ENCODE measurements around the gene CCDC7. TPM values are rescaled to one million over a fixed set of nuclear protein-coding genes. Genes with fewer than 3 reads are reported as not detected.

The CCDC7 gene
- total RNA-seq, 1 donor from 2014 or later = 24.7 TPM

DNA sequence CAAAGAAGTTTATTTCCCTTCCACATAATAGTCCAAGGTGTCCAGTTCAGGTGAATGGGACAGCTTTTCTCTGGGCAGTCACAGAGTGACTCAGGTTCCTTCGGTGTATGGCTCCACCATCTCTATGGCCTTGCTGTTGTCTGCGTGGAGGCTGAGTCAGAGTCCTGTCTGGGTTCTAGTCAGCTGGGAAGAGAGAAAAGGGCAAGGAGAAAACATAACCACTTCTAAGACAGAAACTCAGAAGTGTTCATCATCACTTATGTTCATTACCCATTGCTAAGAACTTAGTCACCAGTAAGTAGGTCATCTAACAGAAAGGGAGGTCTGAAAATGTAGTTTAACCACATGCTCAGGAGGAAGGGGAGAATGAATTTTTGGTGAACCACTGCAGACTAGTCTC, 32.4 kb upstream of the CCDC7 start:
- TF ChIP-seq, protein P1, sequence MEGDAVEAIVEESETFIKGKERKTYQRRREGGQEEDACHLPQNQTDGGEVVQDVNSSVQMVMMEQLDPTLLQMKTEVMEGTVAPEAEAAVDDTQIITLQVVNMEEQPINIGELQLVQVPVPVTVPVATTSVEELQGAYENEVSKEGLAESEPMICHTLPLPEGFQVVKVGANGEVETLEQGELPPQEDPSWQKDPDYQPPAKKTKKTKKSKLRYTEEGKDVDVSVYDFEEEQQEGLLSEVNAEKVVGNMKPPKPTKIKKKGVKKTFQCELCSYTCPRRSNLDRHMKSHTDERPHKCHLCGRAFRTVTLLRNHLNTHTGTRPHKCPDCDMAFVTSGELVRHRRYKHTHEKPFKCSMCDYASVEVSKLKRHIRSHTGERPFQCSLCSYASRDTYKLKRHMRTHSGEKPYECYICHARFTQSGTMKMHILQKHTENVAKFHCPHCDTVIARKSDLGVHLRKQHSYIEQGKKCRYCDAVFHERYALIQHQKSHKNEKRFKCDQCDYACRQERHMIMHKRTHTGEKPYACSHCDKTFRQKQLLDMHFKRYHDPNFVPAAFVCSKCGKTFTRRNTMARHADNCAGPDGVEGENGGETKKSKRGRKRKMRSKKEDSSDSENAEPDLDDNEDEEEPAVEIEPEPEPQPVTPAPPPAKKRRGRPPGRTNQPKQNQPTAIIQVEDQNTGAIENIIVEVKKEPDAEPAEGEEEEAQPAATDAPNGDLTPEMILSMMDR (IDR thresholded peaks at IDR 0.05; ENCODE audit: borderline replicate concordance) = no peak
- no peak overlapping the region for H3K27ac ChIP-seq (replicated peaks)
- H3K4me3 ChIP-seq = no peak overlapping the region
- H3K9me3 ChIP-seq (replicated peaks) = no peaks in the 10 kb centered on the region
- intact Hi-C loops (cut with micrococcal nuclease) = no loop called here
- H3K4me1 ChIP-seq = peaks cover 49% of the 10 kb centered on the region
- DNase-seq = no peak
- H3K36me3 ChIP-seq = no peaks in the 10 kb centered on the region
- H3K27me3 ChIP-seq (ENCODE audit: low read depth) = no peaks in the 10 kb centered on the region

DNA sequence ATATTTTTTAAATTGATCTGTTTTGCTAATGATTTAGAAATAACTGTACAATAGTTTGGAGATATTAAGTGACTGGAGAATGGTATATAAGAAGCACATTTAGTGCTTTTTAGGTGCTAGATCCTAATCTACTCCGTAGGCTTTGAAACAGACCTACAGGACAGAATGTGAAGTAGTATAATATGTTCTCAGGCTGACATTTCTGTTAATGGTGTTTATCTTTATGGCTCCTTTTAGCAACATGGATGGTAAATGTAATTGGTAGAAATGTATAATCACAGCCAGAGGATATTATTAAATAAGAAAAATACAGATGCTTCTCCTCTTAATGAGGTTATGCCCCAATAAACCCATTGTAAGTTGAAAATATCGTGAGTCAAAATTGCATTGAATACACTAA, 30.6 kb upstream of the CCDC7 start:
- intact Hi-C loops (cut with micrococcal nuclease) = no loop called here
- Histone ChIP-seq H3K4me1 (peaks cover 39% of the 10 kb centered on the region), H3K9me3 (replicated peaks) (no peaks in the 10 kb centered on the region), H3K4me3 (no peak overlapping the region), H3K27ac (replicated peaks) (no peak overlapping the region), H3K36me3 (no peaks in the 10 kb centered on the region), H3K27me3 (ENCODE audit: low read depth) (no peaks in the 10 kb centered on the region)
- TF ChIP-seq, protein P1 (IDR thresholded peaks at IDR 0.05; ENCODE audit: borderline replicate concordance) = no peak
- DNase-seq = no peak

DNA sequence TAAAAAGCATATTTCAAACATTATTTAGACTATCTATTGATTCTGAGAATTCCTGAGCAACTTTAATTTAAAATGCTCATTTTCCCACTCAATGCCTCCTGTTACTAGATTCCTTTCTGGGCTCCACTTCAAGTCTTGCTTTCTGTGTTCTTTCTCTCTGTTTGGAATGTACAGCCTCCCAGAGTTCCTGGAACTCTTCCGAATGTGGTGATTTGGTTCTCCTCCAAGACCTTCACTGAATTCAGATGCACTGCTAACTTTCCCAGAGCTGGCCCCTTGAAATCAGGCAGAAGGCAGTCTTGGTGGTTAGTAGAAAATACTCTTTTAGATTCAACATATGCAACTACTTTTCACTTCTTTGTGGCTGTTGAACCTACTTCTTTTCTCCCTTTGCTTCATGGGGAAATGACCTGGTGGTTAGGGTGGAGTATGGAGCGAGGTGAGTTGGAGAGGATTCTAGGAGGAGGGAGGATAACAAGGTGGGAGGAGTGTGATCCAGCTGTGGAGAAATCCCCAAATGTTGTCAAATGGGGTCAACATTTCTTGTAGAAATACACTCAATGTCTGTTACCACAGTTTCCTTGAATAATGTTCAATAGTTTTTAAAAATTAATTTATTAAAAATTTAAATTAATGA, 27.9 kb upstream of the CCDC7 start:
- Histone ChIP-seq H3K36me3 (no peaks in the 10 kb centered on the region), H3K27me3 (ENCODE audit: low read depth) (no peaks in the 10 kb centered on the region), H3K9me3 (replicated peaks) (peaks cover 9% of the 10 kb centered on the region), H3K4me1 (peaks cover 16% of the 10 kb centered on the region), H3K27ac (replicated peaks) (peak overlapping the region; percentile 60), H3K4me3 (peak overlapping the region; percentile 4)
- intact Hi-C loops (cut with micrococcal nuclease) = no loop called here
- no peak for DNase-seq
- TF ChIP-seq, protein P1 (IDR thresholded peaks at IDR 0.05; ENCODE audit: borderline replicate concordance) = no peak

DNA sequence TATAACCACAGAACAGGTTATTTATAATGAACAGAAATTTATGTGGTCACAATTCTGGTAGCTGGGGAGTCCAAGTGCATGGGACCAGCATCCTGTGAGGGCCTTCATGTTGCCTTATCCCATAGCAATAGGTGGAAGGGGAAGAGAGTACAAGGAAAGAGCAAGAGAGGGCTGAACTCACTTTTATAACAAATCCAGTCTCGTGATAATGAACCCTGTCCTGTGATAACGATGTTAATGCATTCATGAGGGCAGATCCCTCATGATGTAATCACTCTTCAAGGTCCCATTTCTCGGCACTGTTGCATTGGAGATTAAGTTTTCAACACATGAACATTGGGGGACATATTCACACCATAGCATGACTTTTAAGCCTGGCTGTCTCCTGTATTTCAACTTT, 27.4 kb upstream of the CCDC7 start:
- Histone ChIP-seq H3K27ac (replicated peaks) (peak overlapping the region; percentile 60), H3K9me3 (replicated peaks) (peaks cover 13% of the 10 kb centered on the region), H3K4me1 (peaks cover 15% of the 10 kb centered on the region), H3K4me3 (no peak overlapping the region), H3K36me3 (no peaks in the 10 kb centered on the region), H3K27me3 (ENCODE audit: low read depth) (no peaks in the 10 kb centered on the region)
- no peak for DNase-seq
- intact Hi-C loops (cut with micrococcal nuclease) = no loop called here
- TF ChIP-seq, protein P1 (IDR thresholded peaks at IDR 0.05; ENCODE audit: borderline replicate concordance) = no peak

DNA sequence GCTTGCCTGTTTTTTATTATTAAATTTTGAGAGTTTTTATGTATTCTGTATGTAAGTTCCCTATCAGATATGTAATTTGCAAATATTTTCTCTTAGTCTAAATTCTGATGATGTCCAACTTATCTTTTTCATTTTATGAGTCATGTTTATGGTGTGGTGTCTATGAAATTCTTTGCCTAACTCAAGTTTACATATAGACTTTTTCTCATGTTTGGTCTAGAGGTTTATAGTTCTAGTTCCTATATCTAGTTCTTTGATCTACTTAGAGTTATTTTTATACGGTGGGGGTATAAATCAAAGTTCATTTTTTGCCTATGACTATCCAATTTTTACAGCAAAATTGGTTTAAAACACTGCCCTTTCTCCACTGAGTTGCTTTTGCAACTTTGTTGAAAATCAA, 26.3 kb upstream of the CCDC7 start:
- TF ChIP-seq, protein P1 (IDR thresholded peaks at IDR 0.05; ENCODE audit: borderline replicate concordance) = no peak
- H3K36me3 ChIP-seq = no peaks in the 10 kb centered on the region
- H3K4me3 ChIP-seq = no peak overlapping the region
- peaks cover 13% of the 10 kb centered on the region for H3K9me3 ChIP-seq (replicated peaks)
- no peak overlapping the region for H3K27ac ChIP-seq (replicated peaks)
- no peak for DNase-seq
- intact Hi-C loops (cut with micrococcal nuclease) = no loop called here
- no peaks in the 10 kb centered on the region for H3K27me3 ChIP-seq (ENCODE audit: low read depth)
- peaks cover 15% of the 10 kb centered on the region for H3K4me1 ChIP-seq
